SK-N-SH (cell line): ENCODE results near the gene HBQ1. TPM values are rescaled to one million over a fixed set of nuclear protein-coding genes. Genes with fewer than 3 reads are reported as not detected.

ENCODE experiments used
- CTCF ChIA-PET: fragments of 300-600, 350-600 bp; formaldehyde crosslinking; extraction: SDS; loops from one replicate; lab custom pipeline; 2021; lab: Yijun Ruan, JAX
- POLR2A ChIA-PET: fragments of 350-600 bp; sonication (Branson Sonifier 250); formaldehyde crosslinking; extraction: SDS; loops from one replicate; lab custom pipeline; 2020; ENCODE audit warnings: antibody characterized with exemption, inconsistent platforms; lab: Yijun Ruan, JAX
- DNase-seq: peaks from one replicate; pipeline ENCODE4 v3.0.0; 2012
- H2AFZ ChIP-seq: fragments of 200-600 bp; sonication (generic); 2 replicates; pipeline ENCODE4 v1.8.1; 2016; ENCODE audit warnings: antibody characterized with exemption, mild to moderate bottlenecking, low read depth
- H3F3A ChIP-seq: fragments of 200-600 bp; sonication (generic); replicated peaks from 2 replicates; pipeline ENCODE3; 2016; ENCODE audit warnings: antibody characterized with exemption, mild to moderate bottlenecking; ENCODE audit not compliant: insufficient read depth
- H3K27ac ChIP-seq, 2 experiments: fragments of 200-500 bp in 1 of 2; fragments of 200-600 bp in 1 of 2; sonication (Bioruptor generic) in 1 of 2; sonication (generic), shearing (Covaris generic) in 1 of 2; 2 replicates each; pipeline versions ENCODE4 v1.5.1 to v1.6.1; 2014 to 2016; ENCODE audit warnings: low read depth in 2 of 2, inconsistent platforms in 1 of 2, low read length in 1 of 2, mild to moderate bottlenecking in 1 of 2, mixed read lengths in 1 of 2
- H3K27me3 ChIP-seq: fragments of 200-600 bp; sonication (generic), shearing (Covaris generic); 2 replicates; pipeline ENCODE4 v1.6.1; 2016; ENCODE audit warnings: mixed run types; ENCODE audit not compliant: insufficient read depth
- H3K36me3 ChIP-seq, 2 experiments: fragments of 200-500 bp in 1 of 2; fragments of 200-600 bp in 1 of 2; sonication (Bioruptor generic) in 1 of 2; sonication (generic) in 1 of 2; replicated peaks in 1 of 2; 2 replicates each; pipeline versions ENCODE3 to v1.5.1; 2014 to 2016; ENCODE audit warnings: low read length in 1 of 2, mild to moderate bottlenecking in 1 of 2; ENCODE audit not compliant: insufficient read depth in 2 of 2, control insufficient read depth in 1 of 2
- H3K4me1 ChIP-seq, 2 experiments: fragments of 200-500 bp in 1 of 2; fragments of 200-600 bp in 1 of 2; sonication (Bioruptor generic) in 1 of 2; sonication (generic), shearing (Covaris generic) in 1 of 2; 2 replicates each; pipeline versions ENCODE4 v1.5.1 to v1.6.1; 2014 to 2016; ENCODE audit warnings: low read depth in 1 of 2, low read length in 1 of 2, mixed run types in 1 of 2; ENCODE audit not compliant: insufficient read depth in 2 of 2, control insufficient read depth in 1 of 2
- H3K4me2 ChIP-seq: fragments of 200-600 bp; sonication (generic), shearing (Covaris generic); 2 replicates; pipeline ENCODE4 v1.6.1; 2017; ENCODE audit warnings: mixed run types
- H3K4me3 ChIP-seq, 2 experiments: fragments of 200-500 bp in 1 of 2; fragments of 200-600 bp in 1 of 2; sonication (Bioruptor generic) in 1 of 2; sonication (generic), shearing (Covaris generic) in 1 of 2; 2 replicates each; pipeline versions ENCODE4 v1.5.1 to v1.8.1; 2014 to 2016; ENCODE audit warnings: low read depth in 2 of 2, inconsistent platforms in 1 of 2, low read length in 1 of 2, mild to moderate bottlenecking in 1 of 2, mixed read lengths in 1 of 2, moderate library complexity in 1 of 2
- H3K79me2 ChIP-seq: fragments of 200-600 bp; sonication (generic); 2 replicates; pipeline ENCODE4 v1.8.1; 2017; ENCODE audit warnings: mild to moderate bottlenecking; ENCODE audit not compliant: insufficient read depth
- H3K9ac ChIP-seq: fragments of 200-600 bp; sonication (generic); 2 replicates; pipeline ENCODE4 v1.6.1; 2017; ENCODE audit warnings: mixed run types
- H3K9me2 ChIP-seq: fragments of 200-600 bp; sonication (generic); 2 replicates; pipeline ENCODE4 v1.6.1; 2017; ENCODE audit warnings: mixed run types
- H3K9me3 ChIP-seq: fragments of 200-600 bp; sonication (generic); 2 replicates; pipeline ENCODE4 v1.6.1; 2017; ENCODE audit warnings: mixed run types, mild to moderate bottlenecking, moderate library complexity
- H4K20me1 ChIP-seq: fragments of 200-600 bp; sonication (generic); 2 replicates; pipeline ENCODE4 v1.6.1; 2017; ENCODE audit warnings: mild to moderate bottlenecking, mixed run types; ENCODE audit not compliant: insufficient read depth
- FOXM1 ChIP-seq: IDR thresholded peaks from 2 replicates; pipeline ENCODE4 v1.4.0; 2012; ENCODE audit warnings: low read depth, mild to moderate bottlenecking
- GABPA ChIP-seq: IDR thresholded peaks from 2 replicates; pipeline ENCODE4 v1.4.0; 2012; ENCODE audit warnings: low read depth, mild to moderate bottlenecking
- GATA2 ChIP-seq: sonication (generic); formaldehyde crosslinking; IDR thresholded peaks from 2 replicates; pipeline ENCODE4 v1.5.0; 2020; ENCODE audit warnings: mild to moderate bottlenecking, missing genetic modification reagents
- JUND ChIP-seq: IDR thresholded peaks from 2 replicates; pipeline ENCODE4 v1.4.0; 2012
- MAX ChIP-seq: IDR thresholded peaks from 2 replicates; pipeline ENCODE4 v1.4.0; 2012; ENCODE audit warnings: low read depth
- MXI1 ChIP-seq: IDR thresholded peaks from 2 replicates; pipeline ENCODE4 v1.6.1; 2012; ENCODE audit warnings: mild to moderate bottlenecking, low read depth, low read length, improper control_type of control experiment
- NRF1 ChIP-seq: IDR thresholded peaks from 2 replicates; pipeline ENCODE4 v1.6.1; 2012; ENCODE audit warnings: low read depth, mild to moderate bottlenecking, low read length
- RAD21 ChIP-seq: IDR thresholded peaks from 2 replicates; pipeline ENCODE4 v1.6.1; 2012; ENCODE audit warnings: mild to moderate bottlenecking, low read length
- RCOR1 ChIP-seq: fragments of 150-350 bp; IDR thresholded peaks from 2 replicates; pipeline ENCODE4 v1.6.1; 2017; ENCODE audit warnings: antibody characterized with exemption, low read length
- REST ChIP-seq: IDR thresholded peaks from 2 replicates; pipeline ENCODE4 v1.6.1; 2012; ENCODE audit warnings: mild to moderate bottlenecking, low read depth, low read length, moderate library complexity
- YY1 ChIP-seq: IDR thresholded peaks from 2 replicates; pipeline ENCODE4 v1.4.0; 2012; ENCODE audit warnings: low read depth, mild to moderate bottlenecking
- ZBTB33 ChIP-seq: IDR thresholded peaks from 2 replicates; pipeline ENCODE4 v1.4.0; 2012; ENCODE audit warnings: low read depth, borderline replicate concordance
- WGBS: methylation state at CpG from one replicate; pipeline ENCODE4 v1.1.6; 2017; ENCODE audit warnings: low lambda C conversion rate; 5-methylcytosine and 5-hydroxymethylcytosine counted together
- polyA plus RNA-seq, 3 experiments: library from polyadenylated mRNA; depleted of rRNA; stranded (reverse); fragments of >200 nt; gene quantifications; 2 replicates each; pipeline ENCODE4 v1.2.3, GENCODE V29; 2012

HBQ1 gene
- polyA plus RNA-seq, 1 of the 3 experiments (the other 2 are of a cell fraction), result 5.2 TPM

GRCh38 chr16:165539-166374 is 14.5 kb upstream of the HBQ1 start, which contains the start of gene HBM:
Gene HBM, plus strand, starts transcription at chr16:165978. Its CDS starts 20 bp downstream, at chr16:165998.
- Histone ChIP-seq H3K27ac (no peak within 1 kb of the TSS), H3K27me3 (peaks cover 28% of the 10 kb centered on the region), H3F3A (no peaks in the 10 kb centered on the region)
- CTCF ChIA-PET, result interaction anchor here (1.0 to 2.8 kb wide), 9 partner anchors 10 to 196 kb away, joined by 3 to 18 read pairs (median 5); partner anchors contain the start of gene HBQ1
- DNase-seq, result peak; percentile 59
- TF ChIP-seq GATA2 (CRISPR knock-in tag) (no peak), REST (no peak), GABPA (no peak), RCOR1 (no peak), MAX (no peak), ZBTB33 (no peak), YY1 (no peak), MXI1 (no peak), NRF1 (no peak), FOXM1 (no peak), JUND (no peak), RAD21 (no peak)
- TF ChIP-seq, all 33 proteins: peak for 0
- Histone ChIP-seq H4K20me1 (peaks cover 4% of the 10 kb centered on the region; the same call in 1 of the 2 replicates), H3K9ac (no peak within 1 kb of the TSS), H3K4me1 (peaks cover 0 to 13% of the 10 kb centered on the region in 2 experiments; a peak in 1 of 4 replicates), H3K9me2 (no peaks in the 10 kb centered on the region), H3K4me2 (peak within 1 kb of the TSS; percentile 74), H3K36me3 (no peaks in the 10 kb centered on the region), H3K9me3 (no peaks in the 10 kb centered on the region), H2AFZ (no peak within 1 kb of the TSS), H3K4me3 (peak within 1 kb of the TSS in 1 of 2 experiments; percentile 32; a peak in 2 of 4 replicates), H3K79me2 (no peaks in the 10 kb centered on the region)
- 3% methylated on average over 16 of the region's 75 CpGs for WGBS
- POLR2A ChIA-PET, result no interaction called here
